Superior temporal gyrus (tissue), 1 donor: ENCODE results near the gene RIMS4.

Experiments
- DNase-seq: peaks from one replicate; pipeline ENCODE4 v3.0.0-alpha.2; 2016; ENCODE audit errors: extremely low spot score

RIMS4 gene

GRCh38 chr20:44701858-44702256 is 108.5 kb downstream of the RIMS4 start:
- DNase-seq, result no peak
